ENCODE data around the gene C11orf21. TPM values are rescaled to one million over a fixed set of nuclear protein-coding genes. Genes with fewer than 3 reads are reported as not detected.
A peak's percentile ranks its signal among the peaks of the same experiment; 100 is the strongest.

The C11orf21 gene
- total RNA-seq, 4 donors from 2014 or later = 0.39 to 2.4 (median 1.1) TPM

- Histone ChIP-seq H3K27ac (peak overlapping the region in 1 of 4 donors; percentile 3), H3K36me3 (no peaks in the 10 kb centered on the region), H3K9me3 (peaks cover 0 to 5% (median 0%) of the 10 kb centered on the region in 4 donors), H3K4me3 (no peak overlapping the region), H3K27me3 (peaks cover 0 to 8% of the 10 kb centered on the region in 2 donors), H3K4me1 (peaks cover 0 to 11% (median 0%) of the 10 kb centered on the region in 4 donors)
- WGBS, 2 donors = 86 to 96% methylated on average over 14 of the region's 14 CpGs
- no peak for DNase-seq (ENCODE audit: low spot score in 2 of 2)
- TF ChIP-seq CTCF (IDR thresholded peaks at IDR 0.05) = no peak
- no peak for TF ChIP-seq POLR2A (IDR thresholded peaks at IDR 0.05)
- no peak for TF ChIP-seq EP300 (IDR thresholded peaks at IDR 0.05)
Measured at GRCh38 chr11:2276280-2277007, 25.3 kb downstream of the C11orf21 start.

- no peak for DNase-seq (ENCODE audit: low spot score in 2 of 2)
- WGBS, 2 donors = 87 to 89% methylated on average over 21 to 23 of the region's 30 CpGs
- TF ChIP-seq POLR2A (IDR thresholded peaks at IDR 0.05) (no peak), CTCF (IDR thresholded peaks at IDR 0.05) (no peak)
- H3K27me3 ChIP-seq = peaks cover 0 to 16% of the 10 kb centered on the region in 2 donors
- H3K4me3 ChIP-seq = no peak overlapping the region
- peaks cover 0 to 5% (median 0%) of the 10 kb centered on the region in 4 donors for H3K9me3 ChIP-seq
- H3K36me3 ChIP-seq = no peaks in the 10 kb centered on the region
- H3K4me1 ChIP-seq = peaks cover 0 to 20% (median 3%) of the 10 kb centered on the region in 4 donors
- H3K27ac ChIP-seq = no peak overlapping the region
Measured at GRCh38 chr11:2275334-2276279, 26.1 kb downstream of the C11orf21 start.

- Histone ChIP-seq H3K27me3 (peaks cover 0 to 29% of the 10 kb centered on the region in 2 donors), H3K4me1 (peaks cover 0 to 38% (median 8%) of the 10 kb centered on the region in 4 donors), H3K36me3 (no peaks in the 10 kb centered on the region), H3K4me3 (no peak overlapping the region), H3K27ac (no peak overlapping the region), H3K9me3 (no peaks in the 10 kb centered on the region)
- WGBS, 2 donors = 78 to 81% methylated on average over 12 of the region's 12 CpGs
- TF ChIP-seq CTCF (IDR thresholded peaks at IDR 0.05) (no peak), EP300 (IDR thresholded peaks at IDR 0.05) (no peak), POLR2A (IDR thresholded peaks at IDR 0.05) (no peak)
- DNase-seq (ENCODE audit: low spot score in 2 of 2) = no peak
Measured at GRCh38 chr11:2273771-2274170, 27.9 kb downstream of the C11orf21 start.

- TF ChIP-seq POLR2A (IDR thresholded peaks at IDR 0.05) (no peak), EP300 (IDR thresholded peaks at IDR 0.05) (no peak), CTCF (IDR thresholded peaks at IDR 0.05) (no peak)
- Histone ChIP-seq H3K27ac (no peak overlapping the region), H3K9me3 (no peaks in the 10 kb centered on the region), H3K36me3 (no peaks in the 10 kb centered on the region), H3K27me3 (peaks cover 0 to 33% of the 10 kb centered on the region in 2 donors), H3K4me1 (peaks cover 0 to 39% (median 8%) of the 10 kb centered on the region in 4 donors), H3K4me3 (no peak overlapping the region)
- WGBS, 2 donors = 82% methylated on average over 15 of the region's 15 CpGs
- no peak for DNase-seq (ENCODE audit: low spot score in 2 of 2)
Measured at GRCh38 chr11:2273311-2273710, 28.4 kb downstream of the C11orf21 start.

GRCh38 chr11:2272946-2273280, 28.8 kb downstream of the C11orf21 start:
- H3K9me3 ChIP-seq = no peaks in the 10 kb centered on the region
- H3K4me1 ChIP-seq = peaks cover 0 to 35% (median 8%) of the 10 kb centered on the region in 4 donors
- no peak overlapping the region for H3K27ac ChIP-seq
- no peak for DNase-seq (ENCODE audit: low spot score in 2 of 2)
- WGBS, 2 donors = 87 to 90% methylated on average over 7 of the region's 7 CpGs
- TF ChIP-seq CTCF (IDR thresholded peaks at IDR 0.05) (no peak), POLR2A (IDR thresholded peaks at IDR 0.05) (no peak), EP300 (IDR thresholded peaks at IDR 0.05) (no peak)
- no peak overlapping the region for H3K4me3 ChIP-seq
- no peaks in the 10 kb centered on the region for H3K36me3 ChIP-seq
- peaks cover 0 to 37% of the 10 kb centered on the region in 2 donors for H3K27me3 ChIP-seq
